BLaER1 (cell line): ENCODE results near the gene KDM4C.

Experiments used
- H3K27ac ChIP-seq: shearing (Covaris generic); formaldehyde crosslinking; 2 replicates; pipeline ENCODE4 v1.8.1; 2022
- H3K27me3 ChIP-seq: shearing (Covaris generic); formaldehyde crosslinking; 2 replicates; pipeline ENCODE4 v1.8.1; 2022
- H3K36me3 ChIP-seq: shearing (Covaris generic); formaldehyde crosslinking; 2 replicates; pipeline ENCODE4 v1.8.1; 2022
- H3K4me1 ChIP-seq: shearing (Covaris generic); formaldehyde crosslinking; 2 replicates; pipeline ENCODE4 v1.8.1; 2022
- H3K4me2 ChIP-seq: shearing (Covaris generic); formaldehyde crosslinking; 2 replicates; pipeline ENCODE4 v1.8.1; 2022
- H3K4me3 ChIP-seq: shearing (Covaris generic); formaldehyde crosslinking; 2 replicates; pipeline ENCODE4 v1.8.1; 2022
- H3K9ac ChIP-seq: shearing (Covaris generic); formaldehyde crosslinking; 2 replicates; pipeline ENCODE4 v1.8.1; 2022
- H3K9me3 ChIP-seq: shearing (Covaris generic); formaldehyde crosslinking; 2 replicates; pipeline ENCODE4 v1.8.1; 2022
- H4K20me1 ChIP-seq: shearing (Covaris generic); formaldehyde crosslinking; 2 replicates; pipeline ENCODE4 v1.8.1; 2022
- Cebpa-rat ChIP-seq: shearing (Covaris generic); IDR thresholded peaks from 2 replicates; pipeline ENCODE4 v1.8.1; 2022

The KDM4C gene

GRCh38 chr9:7139886-7140285 is 382.1 kb downstream of the KDM4C start:
- no peaks in the 10 kb centered on the region for H3K4me1 ChIP-seq
- TF ChIP-seq Cebpa-rat: no peak

GRCh38 chr9:7140401-7140800 is 382.6 kb downstream of the KDM4C start:
- H3K27me3 ChIP-seq: no peaks in the 10 kb centered on the region
- H3K4me2 ChIP-seq: no peak overlapping the region
- no peak overlapping the region for H3K27ac ChIP-seq
- no peak overlapping the region for H3K4me3 ChIP-seq
- no peaks in the 10 kb centered on the region for H4K20me1 ChIP-seq
- no peaks in the 10 kb centered on the region for H3K4me1 ChIP-seq
- H3K36me3 ChIP-seq: peaks cover 34% of the 10 kb centered on the region
- TF ChIP-seq Cebpa-rat: no peak
- H3K9me3 ChIP-seq: no peaks in the 10 kb centered on the region
- no peak overlapping the region for H3K9ac ChIP-seq

More at GRCh38 chr9:7139886-7140285, 382.1 kb downstream of the KDM4C start:
- H3K9me3 ChIP-seq: no peaks in the 10 kb centered on the region
- no peak overlapping the region for H3K9ac ChIP-seq
- H4K20me1 ChIP-seq: no peaks in the 10 kb centered on the region
- H3K27ac ChIP-seq: no peak overlapping the region
- no peaks in the 10 kb centered on the region for H3K27me3 ChIP-seq
- no peak overlapping the region for H3K4me3 ChIP-seq
- H3K4me2 ChIP-seq: no peak overlapping the region
- peaks cover 34% of the 10 kb centered on the region for H3K36me3 ChIP-seq

DNA sequence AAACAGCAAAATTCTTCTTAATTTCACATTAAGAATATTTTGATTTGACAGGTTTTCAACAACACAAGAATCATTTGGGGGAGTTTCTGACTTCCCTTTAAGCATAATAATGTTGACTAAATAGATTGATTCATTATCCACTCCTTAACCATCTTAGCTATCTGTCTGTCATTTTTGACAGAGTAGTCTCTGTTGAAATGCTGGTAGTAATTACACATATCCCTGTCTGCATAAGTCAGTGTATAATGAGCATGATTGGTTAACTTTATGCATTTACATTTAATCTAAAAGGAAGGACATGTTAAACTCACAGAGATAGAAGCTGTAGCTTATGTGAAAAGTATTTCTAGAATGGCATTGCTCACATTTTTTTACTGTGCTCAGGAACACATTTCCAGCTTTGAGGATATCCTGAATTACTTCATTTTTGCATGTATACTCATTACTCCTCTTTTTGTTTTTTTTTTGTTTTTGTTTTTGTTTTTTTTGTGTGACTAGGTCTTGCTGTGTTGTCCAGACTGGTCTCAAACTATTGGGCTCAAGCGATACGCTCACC is 385.9 kb downstream of the KDM4C start:
- H3K27ac ChIP-seq: no peak overlapping the region
- H3K9ac ChIP-seq: no peak overlapping the region
- H3K4me3 ChIP-seq: no peak overlapping the region
- H3K36me3 ChIP-seq: peaks cover 49% of the 10 kb centered on the region
- H3K4me1 ChIP-seq: peaks cover 6% of the 10 kb centered on the region
- H3K27me3 ChIP-seq: no peaks in the 10 kb centered on the region
- H4K20me1 ChIP-seq: no peaks in the 10 kb centered on the region
- no peak for TF ChIP-seq Cebpa-rat
- H3K9me3 ChIP-seq: peaks cover 14% of the 10 kb centered on the region
- no peak overlapping the region for H3K4me2 ChIP-seq

- TF ChIP-seq Cebpa-rat: no peak
- Histone ChIP-seq H3K27ac (no peak overlapping the region), H3K36me3 (peaks cover 56% of the 10 kb centered on the region), H3K4me1 (peaks cover 13% of the 10 kb centered on the region), H3K9me3 (peaks cover 20% of the 10 kb centered on the region), H3K4me3 (no peak overlapping the region), H3K27me3 (no peaks in the 10 kb centered on the region), H3K4me2 (no peak overlapping the region), H3K9ac (no peak overlapping the region), H4K20me1 (no peaks in the 10 kb centered on the region)
Measured at GRCh38 chr9:7144265-7145046, 386.7 kb downstream of the KDM4C start.

GRCh38 chr9:7145361-7146069 is 387.7 kb downstream of the KDM4C start:
- H3K27me3 ChIP-seq: no peaks in the 10 kb centered on the region
- no peak overlapping the region for H3K4me2 ChIP-seq
- H3K9ac ChIP-seq: no peak overlapping the region
- H3K36me3 ChIP-seq: peaks cover 56% of the 10 kb centered on the region
- H3K4me1 ChIP-seq: peaks cover 24% of the 10 kb centered on the region
- peaks cover 20% of the 10 kb centered on the region for H3K9me3 ChIP-seq
- no peaks in the 10 kb centered on the region for H4K20me1 ChIP-seq
- H3K27ac ChIP-seq: no peak overlapping the region
- TF ChIP-seq Cebpa-rat: no peak
- no peak overlapping the region for H3K4me3 ChIP-seq

- peaks cover 20% of the 10 kb centered on the region for H3K9me3 ChIP-seq
- TF ChIP-seq Cebpa-rat: no peak
- no peak overlapping the region for H3K4me3 ChIP-seq
- H3K27ac ChIP-seq: no peak overlapping the region
- no peak overlapping the region for H3K9ac ChIP-seq
- H3K36me3 ChIP-seq: peaks cover 49% of the 10 kb centered on the region
- no peaks in the 10 kb centered on the region for H4K20me1 ChIP-seq
- peaks cover 27% of the 10 kb centered on the region for H3K4me1 ChIP-seq
- H3K4me2 ChIP-seq: no peak overlapping the region
- H3K27me3 ChIP-seq: no peaks in the 10 kb centered on the region
Measured at GRCh38 chr9:7146582-7146981, 388.8 kb downstream of the KDM4C start.

DNA sequence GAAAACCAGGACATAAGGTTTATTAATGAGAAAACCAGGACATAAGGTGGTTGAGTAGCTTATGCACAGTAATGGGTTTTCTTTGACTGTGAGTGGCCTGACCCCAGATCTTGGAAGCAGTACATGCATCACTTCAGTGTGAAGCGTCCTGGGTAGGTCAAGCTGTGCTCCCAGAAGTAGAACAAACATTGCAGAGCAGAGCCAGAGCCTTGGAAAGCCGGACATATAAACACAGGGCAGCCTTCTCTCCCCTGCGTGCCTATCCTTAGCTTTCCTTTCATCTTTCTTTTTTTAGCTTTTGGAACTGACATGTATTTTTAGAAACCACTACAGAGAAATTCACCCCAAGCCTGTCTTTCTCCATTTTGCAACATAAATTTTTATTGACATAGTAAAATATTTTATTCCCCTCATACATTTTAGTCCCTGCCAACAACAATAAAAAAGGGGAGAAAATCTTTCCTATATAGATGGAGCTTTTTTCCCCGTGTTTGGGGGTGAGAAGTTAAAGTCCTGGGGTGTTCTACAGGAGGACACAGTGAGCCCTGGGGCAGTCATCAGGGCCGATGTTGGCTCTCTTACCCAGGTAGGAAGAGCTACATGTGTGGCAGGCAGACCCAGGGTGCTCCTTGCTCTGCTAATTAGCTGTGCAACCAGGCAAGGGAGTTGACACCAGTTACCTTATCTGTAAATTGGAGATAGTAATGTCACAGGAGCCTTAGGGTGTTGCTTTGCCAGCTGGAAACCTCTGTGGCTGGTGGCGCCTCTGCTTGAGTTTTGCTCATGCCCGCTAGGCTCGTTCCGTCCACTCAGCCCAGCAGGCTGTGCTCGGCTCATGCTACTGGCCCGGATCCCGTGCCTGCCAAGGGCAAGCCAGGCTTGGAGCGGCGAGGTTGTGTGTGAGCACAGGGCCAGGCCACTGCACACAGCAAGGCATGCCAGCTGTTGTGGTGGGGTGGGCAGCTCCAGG is 389.6 kb downstream of the KDM4C start:
- Histone ChIP-seq H3K4me1 (peaks cover 27% of the 10 kb centered on the region), H3K9me3 (peaks cover 20% of the 10 kb centered on the region), H4K20me1 (no peaks in the 10 kb centered on the region), H3K27ac (no peak overlapping the region), H3K4me2 (no peak overlapping the region), H3K9ac (no peak overlapping the region), H3K4me3 (no peak overlapping the region), H3K36me3 (peaks cover 49% of the 10 kb centered on the region), H3K27me3 (no peaks in the 10 kb centered on the region)
- no peak for TF ChIP-seq Cebpa-rat

DNA sequence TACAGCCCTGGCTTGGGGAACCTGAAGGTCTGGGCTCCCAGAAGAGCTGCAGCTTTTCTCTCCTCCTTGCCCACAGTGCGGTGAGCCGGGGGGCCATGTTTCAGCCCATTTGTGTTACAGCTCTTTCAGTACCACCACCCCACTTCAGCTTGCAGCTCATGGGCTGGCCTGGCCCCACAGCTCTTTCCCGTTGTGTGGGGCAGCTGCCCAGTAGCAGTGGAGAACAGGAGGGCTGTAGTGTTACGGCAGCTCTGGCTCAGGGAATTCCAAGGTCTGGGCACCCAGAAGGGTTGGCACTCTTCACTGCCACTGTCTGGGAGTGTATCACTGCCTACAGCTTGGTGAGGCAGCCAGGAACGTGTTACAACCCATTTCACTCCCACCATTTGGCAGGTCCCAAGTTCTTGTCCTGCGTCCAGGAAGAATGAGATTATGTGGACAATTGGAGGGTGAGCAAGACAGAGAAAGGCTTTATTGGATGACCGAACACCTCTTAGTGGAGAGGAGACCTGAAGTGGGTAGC is 390.5 kb downstream of the KDM4C start:
- peaks cover 27% of the 10 kb centered on the region for H3K4me1 ChIP-seq
- H3K4me2 ChIP-seq: peak overlapping the region; percentile 66; the same call in 1 of the 2 replicates
- peaks cover 20% of the 10 kb centered on the region for H3K9me3 ChIP-seq
- no peak overlapping the region for H3K27ac ChIP-seq
- no peak for TF ChIP-seq Cebpa-rat
- H3K9ac ChIP-seq: no peak overlapping the region
- no peaks in the 10 kb centered on the region for H4K20me1 ChIP-seq
- H3K27me3 ChIP-seq: no peaks in the 10 kb centered on the region
- peaks cover 52% of the 10 kb centered on the region for H3K36me3 ChIP-seq
- no peak overlapping the region for H3K4me3 ChIP-seq

DNA sequence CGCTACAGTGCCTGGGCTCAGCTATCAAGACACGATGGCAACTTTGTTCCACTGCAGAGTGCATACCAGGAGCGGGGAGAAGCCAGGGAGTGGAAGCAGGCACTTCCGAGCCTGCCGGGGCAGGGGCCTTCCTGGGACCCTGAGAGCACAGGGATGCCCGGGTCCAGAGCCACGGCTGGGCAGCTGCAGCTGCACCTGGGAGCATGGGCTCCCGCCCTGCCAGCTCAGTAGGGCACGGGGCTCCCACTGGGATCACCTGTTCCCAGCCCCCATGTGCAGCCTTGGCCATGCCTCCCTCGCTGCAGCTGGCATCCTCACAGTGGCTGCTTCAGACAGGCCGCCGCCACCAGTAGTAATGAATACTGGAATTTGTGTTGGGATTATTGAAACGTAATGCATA is 391.5 kb downstream of the KDM4C start:
- peaks cover 20% of the 10 kb centered on the region for H3K9me3 ChIP-seq
- peak overlapping the region; percentile 66 for H3K4me2 ChIP-seq
- H4K20me1 ChIP-seq: no peaks in the 10 kb centered on the region
- peaks cover 59% of the 10 kb centered on the region for H3K36me3 ChIP-seq
- no peaks in the 10 kb centered on the region for H3K27me3 ChIP-seq
- H3K4me3 ChIP-seq: no peak overlapping the region
- H3K4me1 ChIP-seq: peaks cover 27% of the 10 kb centered on the region
- no peak for TF ChIP-seq Cebpa-rat
- H3K27ac ChIP-seq: peak overlapping the region; percentile 34; the same call in 1 of the 2 replicates
- H3K9ac ChIP-seq: no peak overlapping the region
